AG08395 (cell line): Measurements from ENCODE around the gene ZNF837.
"Not testable (repeated sequence)": the region's sequence is repeated elsewhere in the genome, so short reads cannot be mapped to it uniquely, and the experiment has no call there.

Experiments
- DNase-seq: peaks from one replicate; pipeline ENCODE4 v3.0.0; 2012; ENCODE audit warnings: mixed read lengths, low spot score

Gene ZNF837

DNA sequence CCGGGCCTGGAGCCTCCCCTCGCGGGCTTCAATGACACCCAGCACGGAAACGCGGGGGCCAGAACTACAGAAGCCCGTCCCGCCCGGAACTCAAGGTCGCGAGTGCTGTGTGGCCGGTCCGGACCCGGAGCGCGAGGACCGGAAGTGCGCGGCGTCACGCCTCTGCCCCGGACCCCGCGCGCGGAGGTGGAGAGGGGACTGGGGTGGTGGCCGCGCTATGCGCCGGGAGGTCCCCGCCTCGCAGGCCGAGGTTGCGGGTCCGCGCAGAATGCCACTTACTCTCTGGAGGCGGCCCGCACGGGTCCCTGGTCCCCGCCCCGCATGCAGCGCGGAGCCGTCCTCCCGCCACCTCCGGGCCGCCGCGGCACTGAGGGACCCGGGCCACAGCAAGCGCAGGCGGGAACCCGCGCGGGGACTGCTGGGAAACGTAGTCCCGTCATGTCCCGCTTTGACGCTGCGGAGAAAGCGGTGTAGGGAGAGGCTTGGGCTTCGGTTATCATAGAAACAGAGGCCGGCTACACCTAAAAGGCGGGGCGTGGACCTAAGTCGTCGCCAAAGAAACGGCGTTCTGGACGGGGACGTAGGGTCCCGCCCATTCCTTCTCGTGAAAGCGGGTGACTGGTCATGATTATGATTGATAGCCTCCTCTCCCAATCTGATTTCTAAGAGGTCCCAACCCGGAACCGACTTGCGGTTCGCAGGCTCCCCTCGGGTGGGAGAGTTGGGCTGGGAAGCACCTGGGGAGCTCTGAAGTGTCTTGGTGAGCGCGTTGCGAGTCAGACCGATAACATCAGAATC, at the start of gene ZNF837:
Gene ZNF837 (minus strand): TSS at position 369 of the 798 bp plus-strand sequence. CDS start 11,698 bp downstream, outside the sequence.
- peak; percentile 99 for DNase-seq

DNA sequence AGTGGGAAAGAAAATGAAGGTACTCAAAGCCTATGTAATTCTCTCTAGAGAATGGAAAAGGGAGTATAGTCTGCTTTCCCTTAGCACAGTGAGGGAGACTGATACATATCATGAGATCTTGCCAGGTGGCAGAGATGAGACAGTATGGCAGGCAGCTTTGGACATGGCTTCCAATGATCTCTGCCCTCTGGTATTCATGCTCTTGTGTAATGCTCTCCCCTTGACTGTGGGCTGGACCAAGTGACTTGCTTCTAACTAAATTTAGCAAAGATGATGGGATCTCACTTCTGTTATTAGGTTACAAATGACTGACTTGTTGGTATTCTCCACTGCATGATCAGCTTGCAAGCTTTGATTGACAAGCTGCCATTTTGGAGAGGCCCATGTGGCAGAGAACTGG, 48.9 kb upstream of the ZNF837 start:
- DNase-seq: no peak

DNA sequence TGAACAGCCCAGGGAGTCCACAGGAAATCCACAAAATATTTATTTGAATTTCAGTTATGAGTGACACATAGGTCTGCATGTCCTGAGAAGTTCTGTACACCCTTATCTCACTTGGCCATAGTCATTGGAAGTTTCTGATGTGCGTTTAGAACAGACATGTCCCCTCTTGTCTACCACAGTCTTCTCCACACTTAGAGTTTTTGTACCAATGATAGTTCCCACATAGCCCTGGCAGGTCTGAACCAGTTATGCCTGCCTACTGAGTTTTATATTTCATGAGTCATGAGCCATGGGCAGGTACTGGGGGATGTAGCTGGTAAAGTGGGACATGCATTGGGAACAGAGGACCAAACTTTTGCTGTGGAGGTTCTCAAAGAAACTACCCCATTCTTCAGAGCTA, 47.8 kb upstream of the ZNF837 start:
- no peak for DNase-seq

DNA sequence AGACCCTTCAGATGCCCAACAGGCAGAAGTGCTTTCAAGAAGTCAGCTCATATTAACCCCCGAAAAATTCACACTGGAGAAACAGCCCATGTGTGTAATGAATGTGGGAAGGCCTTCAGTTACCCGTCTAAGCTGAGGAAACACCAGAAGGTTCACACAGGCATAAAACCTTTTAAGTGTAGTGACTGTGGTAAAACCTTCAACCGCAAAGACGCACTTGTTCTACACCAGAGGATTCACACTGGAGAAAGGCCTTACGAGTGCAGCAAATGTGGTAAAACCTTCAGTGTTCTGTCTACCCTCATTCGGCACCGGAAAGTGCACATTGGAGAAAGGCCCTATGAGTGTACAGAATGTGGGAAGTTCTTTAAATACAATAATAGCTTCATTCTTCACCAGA, 36.2 kb upstream of the ZNF837 start:
- no peak for DNase-seq

DNA sequence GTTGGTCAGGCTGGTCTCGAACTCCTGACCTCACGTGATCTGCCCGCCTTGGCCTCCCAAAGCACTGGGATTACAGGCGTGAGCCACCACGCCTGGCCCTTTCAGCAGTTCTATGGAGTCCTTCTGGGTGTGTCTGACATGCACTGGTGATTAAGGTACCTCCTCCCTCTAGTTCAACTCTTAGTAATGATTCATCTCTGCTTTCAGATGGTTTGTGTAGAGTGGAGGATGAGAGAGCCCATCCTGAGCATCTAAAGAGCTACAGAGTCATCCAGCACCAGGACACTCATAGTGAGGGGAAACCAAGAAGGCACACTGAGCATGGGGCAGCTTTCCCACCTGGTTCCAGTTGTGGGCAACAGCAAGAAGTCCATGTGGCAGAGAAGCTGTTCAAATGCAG, 35.8 kb upstream of the ZNF837 start:
- DNase-seq: no peak

DNA sequence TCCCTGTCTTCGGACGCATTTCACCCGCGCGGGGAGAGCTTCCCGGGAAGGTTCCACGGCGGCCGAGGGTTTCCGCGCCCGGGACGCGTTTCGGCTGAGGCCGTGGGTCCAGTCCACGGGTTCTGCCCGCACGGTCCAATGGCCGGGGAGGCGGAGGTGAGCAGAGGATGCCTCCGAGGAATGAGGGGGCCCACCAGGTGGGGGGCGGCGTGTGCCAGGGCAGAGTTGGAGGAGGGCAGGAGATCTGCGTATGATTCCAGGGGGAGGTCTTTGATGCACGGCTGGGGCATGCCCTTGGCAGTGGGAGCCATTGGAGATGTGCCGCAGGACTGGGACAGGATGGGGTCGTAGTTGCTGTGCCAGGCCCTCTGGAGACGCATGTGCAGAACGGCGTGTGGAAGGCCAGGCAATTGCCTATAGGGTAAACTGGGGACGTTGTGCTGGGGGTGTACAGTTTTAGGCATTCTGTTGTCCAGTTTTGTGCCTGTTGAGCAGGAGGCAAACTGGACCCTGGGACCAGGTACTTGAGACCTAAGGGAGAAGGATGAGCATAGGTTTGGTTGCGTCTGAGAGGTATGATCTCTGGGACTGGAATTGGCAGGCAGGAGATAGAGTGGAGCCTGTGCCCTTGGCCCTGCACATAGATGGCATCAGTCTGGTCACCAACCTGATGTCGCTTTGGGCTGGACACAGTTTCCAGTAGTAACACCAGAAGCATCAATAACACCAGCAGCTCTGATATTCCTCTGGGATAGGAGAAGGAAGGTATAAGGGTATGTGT, 28.4 kb upstream of the ZNF837 start:
- peak; percentile 37 for DNase-seq

DNA sequence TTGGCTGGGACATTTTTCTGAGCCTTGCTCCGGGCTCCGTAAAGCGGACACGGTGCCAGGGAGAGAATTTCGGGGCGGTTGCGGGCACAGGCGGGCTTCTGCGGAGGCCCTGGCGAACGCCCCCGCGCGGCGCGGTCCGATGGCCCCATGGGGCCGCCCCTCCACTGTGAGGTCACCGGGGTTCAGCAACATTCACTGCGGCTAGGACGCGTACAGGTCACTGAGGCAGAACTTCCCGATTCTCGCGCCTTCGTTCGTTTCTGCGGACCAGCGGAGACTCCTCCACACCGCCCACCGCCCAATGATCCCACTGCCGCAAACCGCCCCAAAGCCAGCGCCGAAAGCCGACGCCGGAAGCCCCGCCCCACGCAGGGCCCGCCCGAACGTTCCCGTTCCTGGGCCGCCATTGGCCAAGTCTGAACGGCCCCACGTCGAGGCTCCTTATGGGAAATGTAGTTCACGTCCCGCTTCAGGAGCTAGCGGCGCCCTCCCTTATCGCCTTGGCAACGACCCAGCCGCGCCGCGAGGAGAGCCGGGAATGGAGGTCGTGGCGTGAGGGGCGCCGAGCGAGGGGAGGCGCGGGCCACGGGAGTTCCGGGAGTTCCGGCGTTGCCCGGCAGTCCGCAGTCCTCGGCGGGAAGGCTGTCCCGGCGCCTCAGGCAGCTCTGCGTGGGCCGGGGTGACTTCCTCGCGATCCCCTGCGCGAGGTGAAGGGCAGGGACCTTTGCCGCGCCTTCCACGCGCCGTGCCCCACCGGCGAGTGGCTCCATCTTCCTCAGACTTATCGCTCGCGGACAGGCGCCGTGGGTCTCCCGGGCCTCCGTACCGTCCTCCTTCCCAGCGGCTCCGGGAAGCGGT, 27.6 kb upstream of the ZNF837 start, which contains the start of gene ZNF584:
Gene ZNF584 (plus strand): TSS at position 498 of the 858 bp plus-strand sequence. CDS start 499 bp downstream, outside the sequence.
- peak; percentile 96 for DNase-seq

DNA sequence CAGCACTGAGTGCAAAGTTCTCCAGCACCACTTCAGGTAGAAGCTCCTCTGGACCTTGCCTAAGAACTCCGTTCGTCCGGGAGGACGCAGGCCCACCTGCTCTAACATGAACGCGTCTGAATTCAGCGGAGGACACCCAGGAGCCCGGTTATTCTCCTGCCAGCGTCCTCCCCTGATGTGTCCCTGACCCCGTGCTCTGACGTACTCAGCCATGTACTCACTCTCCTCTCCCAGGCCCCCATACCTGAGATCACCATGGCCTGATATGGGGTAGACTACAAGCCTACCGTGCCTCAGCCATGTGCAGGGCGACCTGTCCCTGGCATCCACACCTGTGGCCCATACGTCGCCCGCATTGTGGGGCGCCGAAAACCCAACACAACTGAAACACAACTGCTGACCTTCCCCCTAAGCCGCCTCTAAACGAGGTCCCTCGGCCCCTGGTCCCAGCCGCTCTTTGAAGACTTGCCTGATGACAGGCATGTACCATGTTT, 26.9 kb upstream of the ZNF837 start:
- no peak for DNase-seq

DNA sequence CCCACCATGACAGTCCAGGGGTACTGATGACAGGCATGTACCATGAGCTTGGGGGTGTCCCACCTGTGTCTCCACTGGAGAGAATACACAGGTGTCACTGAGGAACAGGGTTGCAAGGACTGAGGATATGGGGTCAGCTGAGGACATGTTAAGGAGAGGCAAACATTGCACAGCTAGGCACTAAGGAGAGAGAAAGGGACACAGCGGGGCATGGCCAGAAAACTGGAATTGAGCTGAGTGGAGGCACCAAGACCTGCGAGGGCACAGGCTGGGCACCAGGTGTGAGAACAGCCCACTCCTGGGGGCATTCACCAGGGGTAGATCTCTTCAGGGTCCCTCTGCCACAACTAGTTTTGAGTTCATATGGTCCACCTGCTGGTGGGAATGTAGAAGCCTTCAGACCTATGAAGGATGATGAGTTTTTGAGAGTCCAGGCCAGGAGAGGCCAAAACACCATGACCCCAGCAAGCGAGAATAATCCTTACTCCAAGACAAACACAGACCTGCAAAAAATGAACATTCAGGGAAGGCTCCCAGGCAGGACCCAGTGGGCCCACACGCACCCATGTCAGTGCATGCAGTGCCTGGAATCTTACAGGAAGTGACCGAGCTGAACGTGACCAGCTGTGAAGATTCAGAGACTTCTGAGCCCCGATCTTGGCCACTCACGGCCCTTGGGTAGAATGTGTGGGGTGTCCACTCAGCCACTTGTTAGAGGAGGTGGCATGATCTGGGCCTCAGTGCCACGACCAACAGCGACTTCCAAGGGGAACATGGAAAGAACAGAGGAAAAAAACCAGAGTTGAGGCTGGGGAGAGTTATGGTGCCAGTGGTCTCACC, 26.2 kb upstream of the ZNF837 start:
- DNase-seq: no peak

DNA sequence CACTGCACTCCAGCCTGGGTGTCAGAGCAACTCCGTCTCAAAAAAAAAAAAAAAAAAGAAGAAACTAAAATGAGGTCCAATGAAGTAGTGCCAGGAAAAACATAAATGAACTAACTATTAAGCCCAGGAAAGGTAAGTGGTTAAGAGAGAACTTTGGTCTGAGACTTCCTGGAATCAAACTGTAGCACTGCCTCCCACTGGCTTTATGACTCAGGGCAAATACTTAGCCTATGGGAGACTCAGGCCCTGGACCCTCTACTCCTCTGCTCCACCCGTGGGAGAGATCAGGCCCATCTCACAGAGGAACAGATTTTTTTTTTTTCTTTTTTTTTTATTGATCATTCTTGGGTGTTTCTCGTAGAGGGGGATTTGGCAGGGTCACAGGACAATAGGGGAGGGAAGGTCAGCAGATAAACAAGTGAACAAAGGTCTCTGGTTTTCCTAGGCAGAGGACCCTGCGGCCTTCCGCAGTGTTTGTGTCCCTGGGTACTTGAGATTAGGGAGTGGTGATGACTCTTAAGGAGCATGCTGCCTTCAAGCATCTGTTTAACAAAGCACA, 23.2 kb upstream of the ZNF837 start:
- not testable (repeated sequence) for DNase-seq

DNA sequence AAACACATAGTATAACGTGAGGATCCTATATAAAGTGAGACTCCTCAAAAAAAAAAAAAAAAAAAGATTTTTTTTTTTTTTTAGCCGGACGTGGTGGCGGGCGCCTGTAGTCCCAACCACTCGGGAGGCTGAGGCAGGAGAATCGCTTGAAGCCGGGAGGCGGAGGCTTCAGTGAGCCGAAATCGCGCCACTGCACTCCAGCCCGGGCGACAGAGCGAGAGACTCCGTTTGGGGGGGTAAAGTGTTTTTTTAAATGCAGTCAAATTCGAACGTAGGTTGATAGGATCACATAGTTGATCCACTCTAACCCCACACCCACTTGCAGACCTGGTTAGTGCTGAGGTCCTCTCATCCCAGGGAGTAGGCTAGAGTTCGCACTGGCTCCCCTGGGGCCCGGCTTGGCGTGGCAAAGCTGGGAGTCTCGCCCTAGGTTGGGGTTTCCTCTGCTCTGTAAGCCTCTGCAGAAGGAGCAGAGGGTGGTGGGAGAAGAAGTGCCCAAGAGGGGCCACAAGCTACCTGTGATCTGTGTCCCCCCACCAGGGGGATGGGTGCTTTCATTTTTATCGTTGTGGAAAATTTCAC, 21.1 kb upstream of the ZNF837 start:
- no peak for DNase-seq

DNA sequence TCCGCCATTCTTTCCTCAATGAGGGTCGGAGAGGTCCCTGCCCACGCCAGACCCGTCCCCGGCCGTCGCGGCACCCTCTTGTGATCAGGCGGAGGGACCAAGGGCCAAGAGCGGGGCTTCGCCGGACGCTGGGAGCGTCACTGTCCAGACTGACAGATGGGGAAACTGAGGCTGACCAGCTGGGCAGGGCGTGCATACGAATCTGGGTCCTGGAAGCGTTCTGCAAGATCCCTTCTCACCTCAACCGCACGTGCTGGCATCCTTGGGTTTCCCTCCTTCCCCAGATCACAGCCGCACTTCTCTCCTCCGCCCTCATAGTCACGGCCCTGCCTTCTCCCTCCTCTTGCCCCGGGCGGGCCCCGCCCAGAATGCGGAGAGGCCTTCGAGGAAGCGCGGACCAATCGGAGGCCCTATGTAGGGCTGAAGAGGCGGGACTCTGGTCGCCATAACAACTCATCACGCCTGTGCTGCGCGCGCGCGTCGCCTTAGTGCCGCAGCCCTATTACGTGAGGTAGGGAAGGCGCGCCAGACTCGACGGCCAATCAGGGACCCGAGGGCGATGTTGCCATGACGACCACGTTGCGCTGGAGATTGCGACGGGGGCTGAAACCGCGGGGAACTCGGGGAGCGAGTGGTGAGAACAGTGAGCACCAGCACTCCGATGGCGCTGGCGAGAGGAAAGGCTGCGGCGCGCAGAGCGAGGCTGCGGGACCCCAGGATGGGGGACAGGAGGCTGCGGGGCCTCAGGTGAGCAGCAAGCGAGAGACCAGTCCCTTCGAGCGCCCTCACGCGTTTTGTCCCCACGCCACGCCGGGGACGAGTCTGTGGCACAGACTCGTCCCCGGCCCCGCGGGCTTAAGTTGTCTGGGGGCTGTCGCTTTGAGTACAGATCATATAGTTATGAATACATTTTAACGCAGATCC, 20.3 kb upstream of the ZNF837 start:
- DNase-seq: peak; percentile 100

DNA sequence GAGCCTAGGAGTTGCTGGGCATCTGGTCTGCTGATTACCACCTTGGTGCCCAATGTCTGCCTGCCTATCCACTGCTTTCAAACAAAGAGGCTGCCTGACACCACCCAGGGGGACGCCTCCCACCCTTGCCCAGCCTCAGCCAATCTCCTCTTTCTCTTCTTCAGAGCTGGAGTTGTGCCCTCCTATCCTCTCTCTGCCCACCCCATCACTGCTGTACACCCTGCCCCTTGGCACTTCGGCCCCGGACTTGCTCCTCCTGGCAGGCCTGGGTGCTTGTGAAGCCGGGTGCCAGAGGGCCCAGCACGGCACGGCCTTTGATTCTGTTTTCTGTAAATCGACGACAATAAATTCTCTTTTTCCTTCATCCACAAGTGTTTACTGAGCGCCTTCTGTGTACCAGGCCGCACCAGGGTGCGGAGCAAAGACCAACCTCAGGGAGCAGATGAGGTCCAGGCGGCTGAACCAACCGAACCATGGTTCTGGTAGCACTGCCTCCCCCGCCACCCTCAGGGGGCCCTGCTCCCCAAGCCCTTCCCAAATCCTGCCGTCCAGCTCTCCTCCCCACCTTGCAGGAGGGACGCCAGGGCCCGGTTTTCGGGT, 19.6 kb upstream of the ZNF837 start:
- DNase-seq: peak; percentile 28

DNA sequence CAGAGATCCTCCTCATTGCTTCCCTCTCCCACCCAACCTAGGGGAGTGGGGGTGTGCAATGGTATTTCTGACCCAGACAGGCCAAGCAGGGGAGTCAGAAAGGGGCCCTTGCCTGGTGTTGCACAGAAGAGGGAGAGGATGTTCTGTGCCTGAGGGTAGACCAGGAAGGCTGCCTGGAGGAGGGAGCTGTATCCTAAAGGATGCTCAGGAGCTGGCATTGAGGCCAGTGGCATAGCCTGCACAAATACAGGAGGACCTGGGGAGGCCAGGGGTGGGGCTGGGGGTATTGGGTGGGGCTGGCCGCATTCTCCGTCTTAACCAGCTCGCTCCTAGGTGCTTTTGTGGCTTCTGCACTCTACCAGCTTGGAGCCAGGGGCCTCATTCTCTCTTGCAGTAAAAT, 19.1 kb upstream of the ZNF837 start:
- DNase-seq: no peak

DNA sequence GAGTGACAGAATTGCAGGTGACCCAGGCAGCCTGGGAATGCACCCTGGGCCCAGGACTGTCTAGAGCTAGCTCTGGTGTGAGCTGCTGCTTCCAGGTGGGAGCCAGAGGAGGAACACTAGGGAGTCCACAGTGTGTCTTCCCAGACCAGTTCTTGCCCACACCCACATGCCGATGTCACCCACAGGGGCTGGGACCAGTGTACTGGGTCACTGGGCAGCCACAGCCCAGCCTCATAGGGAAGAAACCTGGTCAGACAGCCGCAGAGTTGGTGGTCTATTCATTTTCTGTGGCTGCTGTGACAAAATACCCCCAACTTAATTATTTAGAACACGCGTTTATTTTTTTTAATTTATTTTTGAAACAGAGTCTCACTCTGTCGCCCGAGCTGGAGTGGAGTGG, 17.7 kb upstream of the ZNF837 start:
- DNase-seq: no peak

DNA sequence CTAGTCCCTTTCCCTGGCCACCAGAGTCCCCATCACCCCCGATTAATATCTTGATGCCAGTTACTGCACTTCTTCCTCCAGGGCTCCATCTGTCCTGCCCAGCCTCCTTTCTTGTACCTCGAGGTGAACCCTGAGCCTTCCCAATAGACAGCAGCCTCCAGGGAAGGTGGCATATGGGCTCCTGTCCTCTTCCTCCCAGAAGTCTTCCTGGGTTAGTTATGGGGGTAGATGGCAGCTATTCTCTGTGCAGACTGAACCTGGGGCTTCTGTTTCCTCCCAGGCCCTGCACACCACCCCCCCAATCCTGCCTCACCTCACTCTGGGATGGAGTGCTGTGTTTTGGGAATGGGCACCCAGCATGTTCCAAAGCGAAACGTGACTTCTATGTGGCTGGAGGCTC, 17.3 kb upstream of the ZNF837 start:
- DNase-seq: no peak

DNA sequence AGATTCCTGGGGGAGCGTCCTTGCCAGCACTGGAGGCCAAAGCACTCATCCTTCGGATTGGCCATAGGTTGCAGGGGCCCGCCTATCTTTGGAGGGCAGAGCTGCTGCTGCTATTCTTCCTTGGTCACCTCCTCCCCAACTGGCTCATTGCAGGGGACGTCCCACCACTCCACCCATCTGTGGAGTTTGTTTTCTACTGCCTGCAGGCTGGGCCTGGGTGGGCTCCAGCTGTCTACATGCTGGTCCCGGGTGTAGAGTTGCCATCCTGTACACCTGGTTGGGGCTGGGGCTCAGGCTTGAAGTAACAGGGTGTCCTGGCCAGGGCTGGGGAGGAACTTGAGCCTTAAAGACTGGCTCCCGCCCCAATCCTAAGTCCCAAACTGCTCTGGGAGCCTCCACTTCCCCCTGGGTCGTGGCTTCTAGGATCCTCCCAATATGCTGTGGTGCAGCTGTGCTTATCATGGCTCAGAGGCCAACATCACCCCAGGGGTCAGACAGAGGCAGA, 16.8 kb upstream of the ZNF837 start:
- DNase-seq: no peak

DNA sequence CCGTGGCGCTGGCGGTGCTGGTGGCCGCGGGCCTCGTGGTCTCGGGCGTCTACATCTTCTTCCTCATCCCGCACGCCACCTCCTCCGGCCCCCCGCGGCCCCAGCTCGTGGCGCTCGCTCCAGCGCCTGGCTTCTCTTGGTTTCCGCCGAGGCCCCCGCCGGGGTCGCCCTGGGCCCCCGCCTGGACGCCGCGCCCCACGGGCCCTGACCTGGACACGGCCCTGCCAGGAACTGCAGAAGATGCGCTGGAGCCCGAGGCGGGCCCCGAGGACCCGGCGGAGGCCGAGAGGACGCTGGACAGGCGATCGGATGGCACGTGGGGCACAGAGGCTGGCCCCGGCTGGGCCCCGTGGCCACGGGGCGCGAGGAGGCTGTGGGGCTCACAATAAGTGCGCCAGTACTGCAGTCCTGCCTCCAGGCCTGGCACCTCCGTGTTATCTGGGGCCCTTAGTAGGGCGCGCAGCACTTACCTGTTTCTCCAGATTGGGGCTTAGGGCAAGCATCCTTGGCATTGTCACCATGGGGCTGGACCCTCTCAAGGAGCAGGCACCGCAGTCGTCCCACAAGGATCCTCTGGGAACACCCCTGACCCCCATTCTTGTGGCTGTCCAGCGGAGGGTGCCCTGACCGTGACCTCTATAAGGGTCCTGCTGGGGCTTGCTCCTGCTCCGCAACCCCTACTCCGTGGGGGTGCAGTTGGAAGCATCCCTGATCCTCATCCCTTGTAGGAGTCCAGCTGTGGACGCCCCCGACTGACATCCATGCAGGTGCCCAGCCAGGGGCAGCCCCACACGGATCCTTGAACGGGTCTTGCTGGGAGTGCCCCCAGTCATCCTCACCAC, 16.1 kb upstream of the ZNF837 start:
- no peak for DNase-seq
